Posterior vena cava (tissue), 2 donors: ENCODE data around the gene COL27A1. TPM values are rescaled to one million over a fixed set of nuclear protein-coding genes. Genes with fewer than 3 reads are reported as not detected.

ENCODE experiments used
- DNase-seq: peaks from one replicate; pipeline ENCODE4 v3.0.0-alpha.2; 2020; ENCODE audit warnings: low spot score
- intact Hi-C, 2 donors: fragments of 100-400 bp; cut with DNase I; formaldehyde crosslinking; loops; one replicate each; pipeline versions ENCODE4 v1.14.1 to v1.14.2; 2022 to 2023
- total RNA-seq, 2 donors: library from RNA; stranded (reverse); fragmentation: NEBNext Ultra II Directional; extraction: Animal tissue kit (Norgen Biotek cat#: 25700); gene quantifications; one replicate each; pipeline ENCODE4 v1.2.1, GENCODE V29; 2021
- donor health status: DM: yes; HTN: yes; CAD: no.
- donor health status: DM: yes; HTN: yes; CAD: no.

Gene COL27A1
- total RNA-seq, 2 donors from 2014 or later = 6.7 to 8.1 TPM

- intact Hi-C loops = no loop called here
- no peak for DNase-seq
These were observed 72.9 kb downstream of the COL27A1 start for GRCh38 chr9:114228016-114228808.

GRCh38 chr9:114229295-114229694 lies 74.0 kb downstream of the COL27A1 start:
- DNase-seq = no peak
- intact Hi-C loops = no loop called here

GRCh38 chr9:114230068-114230467 lies 74.7 kb downstream of the COL27A1 start:
- no peak for DNase-seq
- intact Hi-C loops = no loop called here

- intact Hi-C loops = no loop called here
- DNase-seq = no peak
These were observed 75.9 kb downstream of the COL27A1 start for GRCh38 chr9:114231273-114231672.

GRCh38 chr9:114231719-114232449 lies 76.5 kb downstream of the COL27A1 start:
- intact Hi-C loops = no loop called here

GRCh38 chr9:114233491-114234185 lies 78.3 kb downstream of the COL27A1 start:
- peak; percentile 88 for DNase-seq
- intact Hi-C loops = no loop called here

More at GRCh38 chr9:114231719-114232449, 76.5 kb downstream of the COL27A1 start:
- no peak for DNase-seq

- intact Hi-C loops = no loop called here
- no peak for DNase-seq
These were observed 79.8 kb downstream of the COL27A1 start for GRCh38 chr9:114235033-114235661.

GRCh38 chr9:114236391-114237138 lies 81.2 kb downstream of the COL27A1 start:
- DNase-seq = no peak
- intact Hi-C loops = no loop called here

- intact Hi-C loops = no loop called here
These were observed 81.9 kb downstream of the COL27A1 start for GRCh38 chr9:114237247-114237646.

GRCh38 chr9:114237781-114238180 lies 82.4 kb downstream of the COL27A1 start:
- intact Hi-C loops = no loop called here

More at GRCh38 chr9:114237247-114237646, 81.9 kb downstream of the COL27A1 start:
- no peak for DNase-seq

GRCh38 chr9:114238472-114238871 lies 83.1 kb downstream of the COL27A1 start:
- DNase-seq = no peak
- intact Hi-C loops = no loop called here

More at GRCh38 chr9:114237781-114238180, 82.4 kb downstream of the COL27A1 start:
- no peak for DNase-seq

GRCh38 chr9:114238891-114239875 lies 83.8 kb downstream of the COL27A1 start:
- DNase-seq = no peak
- intact Hi-C loops = loop anchor here in 1 of 2 donors (1.0 kb wide), 1 partner anchor 34 kb away; no protein-coding TSS in a partner anchor

GRCh38 chr9:114240216-114240615 lies 84.9 kb downstream of the COL27A1 start:
- no peak for DNase-seq
- intact Hi-C loops = loop anchor here in 1 of 2 donors (5.0 kb wide), 1 partner anchor 58 kb away; no protein-coding TSS in a partner anchor

GRCh38 chr9:114240647-114241558 lies 85.6 kb downstream of the COL27A1 start:
- no peak for DNase-seq
- intact Hi-C loops = loop anchor here in 1 of 2 donors (5.0 kb wide), 1 partner anchor 59 kb away; no protein-coding TSS in a partner anchor

- intact Hi-C loops = loop anchor here in 1 of 2 donors (5.0 kb wide), 1 partner anchor 61 kb away; no protein-coding TSS in a partner anchor
These were observed 87.5 kb downstream of the COL27A1 start for GRCh38 chr9:114242837-114243236.

GRCh38 chr9:114243240-114243639 lies 87.9 kb downstream of the COL27A1 start:
- intact Hi-C loops = loop anchor here in 1 of 2 donors (5.0 kb wide), 1 partner anchor 61 kb away; no protein-coding TSS in a partner anchor

More at GRCh38 chr9:114242837-114243236, 87.5 kb downstream of the COL27A1 start:
- no peak for DNase-seq

More at GRCh38 chr9:114243240-114243639, 87.9 kb downstream of the COL27A1 start:
- no peak for DNase-seq
